ENCODE measurements around the gene CFAP73. TPM values are rescaled to one million over a fixed set of nuclear protein-coding genes. Genes with fewer than 3 reads are reported as not detected.

The CFAP73 gene
- total and polyA plus RNA-seq, 2 of the 8 experiments (the other 6 are each of a cell fraction or from before 2014, with no cell fraction given), result 0.45 to 0.56 TPM

GRCh38 chr12:113103756-113104450 lies 45.6 kb upstream of the CFAP73 start (continued):
- TF ChIP-seq CHD7 (IDR thresholded peaks at IDR 0.05; ENCODE audit: insufficient replicate concordance, low read length), result no peak
- TF ChIP-seq ASH2L (IDR thresholded peaks at IDR 0.05; ENCODE audit: low read length), result peak; percentile 54
- TF ChIP-seq RBBP5 (IDR thresholded peaks at IDR 0.05; ENCODE audit: borderline replicate concordance, low read depth, low read length), result peak; percentile 34; the same call in 1 of the 2 replicates
- peak; percentile 62 for TF ChIP-seq TAF1 (IDR thresholded peaks at IDR 0.05; ENCODE audit: low read depth, low read length)
- TF ChIP-seq CEBPB (IDR thresholded peaks at IDR 0.05; ENCODE audit: low read depth, low read length), result peak; percentile 83
- TF ChIP-seq CHD1 (IDR thresholded peaks at IDR 0.05; ENCODE audit: low read depth, low read length), result no peak
- no peak for TF ChIP-seq FOSL1 (IDR thresholded peaks at IDR 0.05; ENCODE audit: insufficient read depth, low read depth, low read length)
- TF ChIP-seq SIN3A (conservative IDR thresholded peaks at IDR 0.05 in 1 of 2, IDR thresholded peaks at IDR 0.05 in 1 of 2; ENCODE audit: low read depth in 1 of 2, low read length in 2 of 2), result 0 out of 4 replicates have a peak, but pooled peaks of 1 of the 2 experiments have one; percentile 3

Data from H1 (cell line).